ENCODE measurements around the gene PCDHB7. TPM values are rescaled to one million over a fixed set of nuclear protein-coding genes. Genes with fewer than 3 reads are reported as not detected.
"Not testable (repeated sequence)": the region's sequence is repeated elsewhere in the genome, so short reads cannot be mapped to it uniquely, and the experiment has no call there.

The PCDHB7 gene
- total RNA-seq, 3 donors from 2014 or later: 0.55 to 2.5 TPM; not detected in 1

DNA sequence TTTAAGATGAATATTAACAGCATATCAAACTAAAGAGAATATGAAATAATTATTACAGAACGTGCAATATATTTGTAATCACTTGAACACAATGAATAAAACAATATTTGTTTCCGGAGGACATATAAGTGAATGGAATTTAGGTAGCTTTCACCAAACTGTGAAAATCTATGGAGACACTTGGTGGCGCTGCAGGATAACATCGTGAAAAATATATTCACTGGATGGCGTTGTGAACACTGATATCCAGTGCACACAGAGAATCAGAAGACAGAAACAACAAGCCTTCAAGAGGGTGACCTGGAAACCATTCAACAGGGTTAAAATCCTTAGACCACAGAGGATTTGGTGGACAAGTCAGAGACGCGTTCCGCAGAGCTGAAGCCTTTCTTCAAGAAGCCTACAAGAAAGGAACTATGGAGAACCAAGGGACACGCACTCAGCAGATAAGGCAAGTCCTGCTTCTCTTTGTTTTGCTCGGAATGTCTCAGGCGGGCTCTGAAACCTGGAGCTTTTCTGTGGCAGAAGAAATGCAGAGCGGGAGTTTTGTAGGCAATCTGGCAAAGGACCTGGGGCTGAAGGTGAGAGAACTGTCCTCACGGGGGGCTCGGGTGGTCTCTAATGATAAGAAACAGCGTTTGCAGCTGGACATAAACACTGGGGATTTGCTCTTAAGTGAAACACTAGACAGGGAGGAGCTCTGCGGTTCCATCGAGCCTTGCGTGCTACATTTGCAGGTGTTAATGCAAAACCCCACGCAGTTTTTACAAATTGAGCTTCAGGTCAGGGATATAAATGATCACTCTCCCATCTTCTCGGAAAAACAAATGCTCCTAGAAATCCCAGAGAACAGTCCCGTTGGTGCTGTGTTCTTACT lies 27.2 kb downstream of the PCDHB7 start, which contains the start of gene PCDHB11:
PCDHB11 (plus strand) TSS at position 269 of the 877 bp plus-strand sequence; CDS start at position 417, 148 bp downstream.
- ATAC-seq (no peak), DNase-seq (peak in 1 of 3 donors; percentile 11)
- intact Hi-C loops (cut with DNase I, micrococcal nuclease): no loop called here
- H3K36me3 ChIP-seq (ENCODE audit: low read depth): no peaks in the 10 kb centered on the region
- TF ChIP-seq, protein P1, sequence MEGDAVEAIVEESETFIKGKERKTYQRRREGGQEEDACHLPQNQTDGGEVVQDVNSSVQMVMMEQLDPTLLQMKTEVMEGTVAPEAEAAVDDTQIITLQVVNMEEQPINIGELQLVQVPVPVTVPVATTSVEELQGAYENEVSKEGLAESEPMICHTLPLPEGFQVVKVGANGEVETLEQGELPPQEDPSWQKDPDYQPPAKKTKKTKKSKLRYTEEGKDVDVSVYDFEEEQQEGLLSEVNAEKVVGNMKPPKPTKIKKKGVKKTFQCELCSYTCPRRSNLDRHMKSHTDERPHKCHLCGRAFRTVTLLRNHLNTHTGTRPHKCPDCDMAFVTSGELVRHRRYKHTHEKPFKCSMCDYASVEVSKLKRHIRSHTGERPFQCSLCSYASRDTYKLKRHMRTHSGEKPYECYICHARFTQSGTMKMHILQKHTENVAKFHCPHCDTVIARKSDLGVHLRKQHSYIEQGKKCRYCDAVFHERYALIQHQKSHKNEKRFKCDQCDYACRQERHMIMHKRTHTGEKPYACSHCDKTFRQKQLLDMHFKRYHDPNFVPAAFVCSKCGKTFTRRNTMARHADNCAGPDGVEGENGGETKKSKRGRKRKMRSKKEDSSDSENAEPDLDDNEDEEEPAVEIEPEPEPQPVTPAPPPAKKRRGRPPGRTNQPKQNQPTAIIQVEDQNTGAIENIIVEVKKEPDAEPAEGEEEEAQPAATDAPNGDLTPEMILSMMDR (IDR thresholded peaks at IDR 0.05): no peak
- H3K4me3 ChIP-seq: no peak within 1 kb of the TSS
- peaks cover 62% of the 10 kb centered on the region for H3K9me3 ChIP-seq
- H3K4me1 ChIP-seq (ENCODE audit: low read depth): no peaks in the 10 kb centered on the region

DNA sequence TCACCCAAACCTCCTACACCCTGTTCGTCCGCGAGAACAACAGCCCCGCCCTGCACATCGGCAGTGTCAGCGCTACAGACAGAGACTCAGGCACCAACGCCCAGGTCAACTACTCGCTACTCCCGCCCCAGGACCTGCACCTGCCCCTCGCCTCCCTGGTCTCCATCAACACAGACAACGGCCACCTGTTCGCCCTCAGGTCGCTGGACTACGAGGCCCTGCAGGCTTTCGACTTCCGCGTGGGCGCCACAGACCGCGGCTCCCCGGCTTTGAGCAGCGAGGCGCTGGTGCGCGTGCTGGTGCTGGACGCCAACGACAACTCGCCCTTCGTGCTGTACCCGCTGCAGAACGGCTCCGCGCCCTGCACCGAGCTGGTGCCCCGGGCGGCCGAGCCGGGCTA lies 28.7 kb downstream of the PCDHB7 start:
- intact Hi-C loops (cut with DNase I, micrococcal nuclease); H3K36me3 ChIP-seq (ENCODE audit: low read depth); H3K4me1 ChIP-seq (ENCODE audit: low read depth); H3K4me3 ChIP-seq; ATAC-seq; DNase-seq: not testable (repeated sequence)
- H3K9me3 ChIP-seq: peaks cover 55% of the 10 kb centered on the region

DNA sequence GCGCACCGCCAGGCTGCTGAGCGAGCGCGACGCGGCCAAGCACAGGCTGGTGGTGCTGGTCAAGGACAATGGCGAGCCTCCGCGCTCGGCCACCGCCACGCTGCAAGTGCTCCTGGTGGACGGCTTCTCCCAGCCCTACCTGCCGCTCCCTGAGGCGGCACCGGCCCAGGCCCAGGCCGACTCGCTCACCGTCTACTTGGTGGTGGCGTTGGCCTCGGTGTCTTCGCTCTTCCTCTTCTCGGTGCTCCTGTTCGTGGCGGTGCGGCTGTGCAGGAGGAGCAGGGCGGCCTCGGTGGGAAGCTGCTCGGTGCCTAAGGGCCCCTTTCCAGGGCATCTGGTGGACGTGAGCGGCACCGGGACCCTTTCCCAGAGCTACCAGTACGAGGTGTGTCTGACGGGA lies 29.2 kb downstream of the PCDHB7 start:
- DNase-seq; intact Hi-C loops (cut with DNase I, micrococcal nuclease); H3K4me3 ChIP-seq; H3K4me1 ChIP-seq (ENCODE audit: low read depth); ATAC-seq; H3K36me3 ChIP-seq (ENCODE audit: low read depth): not testable (repeated sequence)
- peaks cover 50% of the 10 kb centered on the region for H3K9me3 ChIP-seq

DNA sequence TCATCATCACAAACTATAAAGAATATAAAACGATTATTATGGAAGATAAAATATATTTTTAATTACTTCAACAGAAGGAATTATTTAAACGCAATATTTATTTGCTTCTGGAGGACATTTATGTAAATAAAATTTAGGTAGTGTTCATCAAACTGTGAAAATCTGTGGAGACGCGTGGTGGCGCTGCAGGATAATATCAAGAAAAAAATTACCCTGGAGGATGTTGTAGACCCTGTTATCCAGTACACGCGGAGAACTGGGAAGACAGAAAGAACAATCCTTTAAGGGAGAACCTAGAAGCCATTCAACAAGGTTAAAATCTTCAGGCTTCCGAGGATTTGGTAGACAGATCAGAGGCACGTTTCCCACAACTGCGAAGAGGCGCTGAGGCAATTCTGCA lies 36.0 kb downstream of the PCDHB7 start, which contains the start of gene PCDHB12:
PCDHB12 (plus strand) TSS at position 242 of the 400 bp plus-strand sequence. CDS start 189 bp downstream, outside the sequence.
- no peaks in the 10 kb centered on the region for H3K36me3 ChIP-seq (ENCODE audit: low read depth)
- DNase-seq: peak in 1 of 3 donors; percentile 4
- no peak within 1 kb of the TSS for H3K4me3 ChIP-seq
- H3K4me1 ChIP-seq (ENCODE audit: low read depth): no peaks in the 10 kb centered on the region
- no peak for ATAC-seq
- intact Hi-C loops (cut with DNase I, micrococcal nuclease): no loop called here
- peaks cover 24% of the 10 kb centered on the region for H3K9me3 ChIP-seq
- TF ChIP-seq, protein P1 (IDR thresholded peaks at IDR 0.05): no peak

DNA sequence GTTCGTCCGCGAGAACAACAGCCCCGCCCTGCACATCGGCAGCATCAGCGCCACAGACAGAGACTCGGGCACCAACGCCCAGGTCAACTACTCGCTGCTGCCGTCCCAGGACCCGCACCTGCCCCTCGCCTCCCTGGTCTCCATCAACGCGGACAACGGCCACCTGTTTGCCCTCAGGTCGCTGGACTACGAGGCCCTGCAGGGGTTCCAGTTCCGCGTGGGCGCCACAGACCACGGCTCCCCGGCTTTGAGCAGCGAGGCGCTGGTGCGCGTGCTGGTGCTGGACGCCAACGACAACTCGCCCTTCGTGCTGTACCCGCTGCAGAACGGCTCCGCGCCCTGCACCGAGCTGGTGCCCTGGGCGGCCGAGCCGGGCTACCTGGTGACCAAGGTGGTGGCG lies 37.8 kb downstream of the PCDHB7 start:
- H3K4me3 ChIP-seq; H3K4me1 ChIP-seq (ENCODE audit: low read depth); H3K36me3 ChIP-seq (ENCODE audit: low read depth); ATAC-seq; intact Hi-C loops (cut with DNase I, micrococcal nuclease); DNase-seq: not testable (repeated sequence)
- H3K9me3 ChIP-seq: peaks cover 25% of the 10 kb centered on the region

DNA sequence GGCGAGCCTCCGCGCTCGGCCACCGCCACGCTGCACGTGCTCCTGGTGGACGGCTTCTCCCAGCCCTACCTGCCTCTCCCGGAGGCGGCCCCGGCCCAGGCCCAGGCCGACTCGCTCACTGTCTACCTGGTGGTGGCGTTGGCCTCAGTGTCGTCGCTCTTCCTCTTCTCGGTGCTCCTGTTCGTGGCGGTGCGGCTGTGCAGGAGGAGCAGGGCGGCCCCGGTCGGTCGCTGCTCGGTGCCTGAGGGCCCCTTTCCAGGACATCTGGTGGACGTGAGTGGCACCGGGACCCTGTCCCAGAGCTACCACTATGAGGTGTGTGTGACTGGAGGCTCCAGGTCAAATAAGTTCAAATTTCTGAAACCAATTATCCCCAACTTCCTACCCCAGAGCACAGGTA lies 38.4 kb downstream of the PCDHB7 start:
- H3K9me3 ChIP-seq: peaks cover 28% of the 10 kb centered on the region
- intact Hi-C loops (cut with DNase I, micrococcal nuclease); ATAC-seq; H3K4me3 ChIP-seq; DNase-seq; H3K36me3 ChIP-seq (ENCODE audit: low read depth); H3K4me1 ChIP-seq (ENCODE audit: low read depth): not testable (repeated sequence)

DNA sequence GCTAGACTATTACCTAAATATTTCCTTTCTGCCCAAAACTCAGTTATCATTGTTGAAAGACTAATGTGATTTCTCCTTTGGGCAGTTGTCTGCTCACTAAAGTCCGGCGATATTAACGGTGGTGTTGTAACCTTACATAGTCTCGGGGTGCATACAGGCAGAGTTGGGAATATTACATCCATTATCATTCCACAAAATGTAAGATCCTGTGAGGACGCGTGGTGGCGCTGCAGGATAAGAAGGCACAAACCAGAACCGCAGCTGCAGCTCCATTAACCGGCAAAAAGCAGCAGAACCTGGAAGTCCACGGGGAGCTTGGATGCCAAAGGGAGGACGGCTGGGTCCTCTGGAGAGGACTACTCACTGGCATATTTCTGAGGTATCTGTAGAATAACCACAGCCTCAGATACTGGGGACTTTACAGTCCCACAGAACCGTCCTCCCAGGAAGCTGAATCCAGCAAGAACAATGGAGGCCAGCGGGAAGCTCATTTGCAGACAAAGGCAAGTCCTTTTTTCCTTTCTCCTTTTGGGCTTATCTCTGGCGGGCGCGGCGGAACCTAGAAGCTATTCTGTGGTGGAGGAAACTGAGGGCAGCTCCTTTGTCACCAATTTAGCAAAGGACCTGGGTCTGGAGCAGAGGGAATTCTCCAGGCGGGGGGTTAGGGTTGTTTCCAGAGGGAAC lies 41.4 kb downstream of the PCDHB7 start, which contains the start of gene PCDHB13:
PCDHB13 (plus strand) TSS at position 264 of the 684 bp plus-strand sequence; CDS start at position 469, 205 bp downstream.
- H3K4me3 ChIP-seq; intact Hi-C loops (cut with DNase I, micrococcal nuclease); H3K4me1 ChIP-seq (ENCODE audit: low read depth); H3K36me3 ChIP-seq (ENCODE audit: low read depth): not testable (repeated sequence)
- peaks cover 52% of the 10 kb centered on the region for H3K9me3 ChIP-seq
- DNase-seq (peak in 2 of 3 donors; percentile 46 to 64), ATAC-seq (peak; percentile 67)

DNA sequence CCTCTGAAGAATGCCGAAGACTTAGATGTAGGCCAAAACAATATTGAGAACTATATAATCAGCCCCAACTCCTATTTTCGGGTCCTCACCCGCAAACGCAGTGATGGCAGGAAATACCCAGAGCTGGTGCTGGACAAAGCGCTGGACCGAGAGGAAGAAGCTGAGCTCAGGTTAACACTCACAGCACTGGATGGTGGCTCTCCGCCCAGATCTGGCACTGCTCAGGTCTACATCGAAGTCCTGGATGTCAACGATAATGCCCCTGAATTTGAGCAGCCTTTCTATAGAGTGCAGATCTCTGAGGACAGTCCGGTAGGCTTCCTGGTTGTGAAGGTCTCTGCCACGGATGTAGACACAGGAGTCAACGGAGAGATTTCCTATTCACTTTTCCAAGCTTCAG lies 42.1 kb downstream of the PCDHB7 start:
- intact Hi-C loops (cut with DNase I, micrococcal nuclease); H3K4me1 ChIP-seq (ENCODE audit: low read depth); DNase-seq; ATAC-seq; H3K36me3 ChIP-seq (ENCODE audit: low read depth); H3K4me3 ChIP-seq: not testable (repeated sequence)
- H3K9me3 ChIP-seq: peaks cover 53% of the 10 kb centered on the region

DNA sequence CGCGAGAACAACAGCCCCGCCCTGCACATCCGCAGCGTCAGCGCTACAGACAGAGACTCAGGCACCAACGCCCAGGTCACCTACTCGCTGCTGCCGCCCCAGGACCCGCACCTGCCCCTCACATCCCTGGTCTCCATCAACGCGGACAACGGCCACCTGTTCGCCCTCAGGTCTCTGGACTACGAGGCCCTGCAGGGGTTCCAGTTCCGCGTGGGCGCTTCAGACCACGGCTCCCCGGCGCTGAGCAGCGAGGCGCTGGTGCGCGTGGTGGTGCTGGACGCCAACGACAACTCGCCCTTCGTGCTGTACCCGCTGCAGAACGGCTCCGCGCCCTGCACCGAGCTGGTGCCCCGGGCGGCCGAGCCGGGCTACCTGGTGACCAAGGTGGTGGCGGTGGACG lies 43.1 kb downstream of the PCDHB7 start:
- H3K4me1 ChIP-seq (ENCODE audit: low read depth); H3K36me3 ChIP-seq (ENCODE audit: low read depth); DNase-seq; H3K4me3 ChIP-seq; intact Hi-C loops (cut with DNase I, micrococcal nuclease); ATAC-seq: not testable (repeated sequence)
- H3K9me3 ChIP-seq: peaks cover 56% of the 10 kb centered on the region

DNA sequence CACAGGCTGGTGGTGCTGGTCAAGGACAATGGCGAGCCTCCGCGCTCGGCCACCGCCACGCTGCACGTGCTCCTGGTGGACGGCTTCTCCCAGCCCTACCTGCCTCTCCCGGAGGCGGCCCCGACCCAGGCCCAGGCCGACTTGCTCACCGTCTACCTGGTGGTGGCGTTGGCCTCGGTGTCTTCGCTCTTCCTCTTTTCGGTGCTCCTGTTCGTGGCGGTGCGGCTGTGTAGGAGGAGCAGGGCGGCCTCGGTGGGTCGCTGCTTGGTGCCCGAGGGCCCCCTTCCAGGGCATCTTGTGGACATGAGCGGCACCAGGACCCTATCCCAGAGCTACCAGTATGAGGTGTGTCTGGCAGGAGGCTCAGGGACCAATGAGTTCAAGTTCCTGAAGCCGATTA lies 43.6 kb downstream of the PCDHB7 start:
- peaks cover 58% of the 10 kb centered on the region for H3K9me3 ChIP-seq
- ATAC-seq; intact Hi-C loops (cut with DNase I, micrococcal nuclease); H3K4me3 ChIP-seq; DNase-seq; H3K36me3 ChIP-seq (ENCODE audit: low read depth); H3K4me1 ChIP-seq (ENCODE audit: low read depth): not testable (repeated sequence)
